ENCODE measurements around the gene SUMF1. TPM values are rescaled to one million over a fixed set of nuclear protein-coding genes. Genes with fewer than 3 reads are reported as not detected.

The SUMF1 gene
- total RNA-seq, 1 donor from 2014 or later, result 27.9 TPM

- no peak for TF ChIP-seq CTCF (conservative IDR thresholded peaks at IDR 0.05)
- peaks cover 30% of the 10 kb centered on the region for H3K4me1 Mint-ChIP-seq (ENCODE audit: unreplicated experiment)
- DNase-seq (ENCODE audit: extremely low spot score, unreplicated experiment), result no peak
- peak overlapping the region; percentile 96 for H3K4me3 Mint-ChIP-seq
- H3K9me3 Mint-ChIP-seq, result no peaks in the 10 kb centered on the region
- peaks cover 4% of the 10 kb centered on the region for H3K36me3 Mint-ChIP-seq
- H3K27ac Mint-ChIP-seq, result no peak overlapping the region
- peaks cover 22% of the 10 kb centered on the region for H3K27me3 Mint-ChIP-seq
Measured at GRCh38 chr3:4495294-4496086, 28.4 kb upstream of the SUMF1 start.

- Mint-ChIP-seq H3K27ac (no peak overlapping the region), H3K4me1 (ENCODE audit: unreplicated experiment) (peaks cover 31% of the 10 kb centered on the region), H3K36me3 (peaks cover 4% of the 10 kb centered on the region), H3K9me3 (no peaks in the 10 kb centered on the region), H3K27me3 (peaks cover 22% of the 10 kb centered on the region), H3K4me3 (peak overlapping the region; percentile 96)
- no peak for TF ChIP-seq CTCF (conservative IDR thresholded peaks at IDR 0.05)
- DNase-seq (ENCODE audit: extremely low spot score, unreplicated experiment), result no peak
Measured at GRCh38 chr3:4494895-4495264, 27.8 kb upstream of the SUMF1 start.

GRCh38 chr3:4493941-4494894 is 27.1 kb upstream of the SUMF1 start:
- Mint-ChIP-seq H3K4me1 (ENCODE audit: unreplicated experiment) (peaks cover 31% of the 10 kb centered on the region), H3K27ac (peak overlapping the region; percentile 69), H3K4me3 (peak overlapping the region; percentile 96), H3K9me3 (no peaks in the 10 kb centered on the region), H3K36me3 (peaks cover 4% of the 10 kb centered on the region), H3K27me3 (peaks cover 22% of the 10 kb centered on the region)
- DNase-seq (ENCODE audit: extremely low spot score, unreplicated experiment), result no peak
- TF ChIP-seq CTCF (conservative IDR thresholded peaks at IDR 0.05), result no peak

- peak within 1 kb of the TSS; percentile 90 for H3K27ac Mint-ChIP-seq
- TF ChIP-seq CTCF (conservative IDR thresholded peaks at IDR 0.05), result no peak
- peaks cover 22% of the 10 kb centered on the region for H3K27me3 Mint-ChIP-seq
- peak; percentile 99 for DNase-seq (ENCODE audit: extremely low spot score, unreplicated experiment)
- peak within 1 kb of the TSS; percentile 96 for H3K4me3 Mint-ChIP-seq
- no peaks in the 10 kb centered on the region for H3K9me3 Mint-ChIP-seq
- H3K4me1 Mint-ChIP-seq (ENCODE audit: unreplicated experiment), result peaks cover 31% of the 10 kb centered on the region
- H3K36me3 Mint-ChIP-seq, result peaks cover 3% of the 10 kb centered on the region
Measured at GRCh38 chr3:4493014-4493940, 26.2 kb upstream of the SUMF1 start, which contains the start of gene ITPR1. Gene ITPR1, plus strand, starts transcription at chr3:4493348. Its CDS starts 23,144 bp downstream, at chr3:4516492.

Measured in type B pancreatic cell (in vitro differentiated cells).